ENCODE data around the gene IGFLR1.

DNA sequence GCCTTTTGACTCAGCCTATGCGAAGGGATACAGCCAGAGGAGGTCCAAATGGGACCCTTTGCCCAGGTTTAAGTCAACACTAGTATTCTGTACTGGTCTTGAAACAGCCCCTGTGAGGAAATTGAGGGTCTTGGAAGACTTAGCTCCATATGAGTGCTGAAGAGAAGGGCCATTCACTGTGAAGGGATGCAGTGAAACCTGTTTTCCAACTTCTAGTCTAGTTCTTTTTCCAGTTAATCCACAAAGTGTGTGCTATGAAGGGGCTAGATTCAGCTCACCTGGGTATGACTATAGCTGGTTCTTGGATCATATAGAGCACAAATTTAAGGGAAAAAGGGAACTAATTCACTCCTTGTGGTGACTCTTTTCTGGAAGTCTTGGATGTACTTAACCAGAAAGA, 33.9 kb downstream of the IGFLR1 start:
- TF ChIP-seq ATF3 (IDR thresholded peaks at IDR 0.05), result no peak
- no peak for TF ChIP-seq GABPA (IDR thresholded peaks at IDR 0.05 in 1 of 2, conservative IDR thresholded peaks at IDR 0.05 in 1 of 2)
- TF ChIP-seq, protein P1, sequence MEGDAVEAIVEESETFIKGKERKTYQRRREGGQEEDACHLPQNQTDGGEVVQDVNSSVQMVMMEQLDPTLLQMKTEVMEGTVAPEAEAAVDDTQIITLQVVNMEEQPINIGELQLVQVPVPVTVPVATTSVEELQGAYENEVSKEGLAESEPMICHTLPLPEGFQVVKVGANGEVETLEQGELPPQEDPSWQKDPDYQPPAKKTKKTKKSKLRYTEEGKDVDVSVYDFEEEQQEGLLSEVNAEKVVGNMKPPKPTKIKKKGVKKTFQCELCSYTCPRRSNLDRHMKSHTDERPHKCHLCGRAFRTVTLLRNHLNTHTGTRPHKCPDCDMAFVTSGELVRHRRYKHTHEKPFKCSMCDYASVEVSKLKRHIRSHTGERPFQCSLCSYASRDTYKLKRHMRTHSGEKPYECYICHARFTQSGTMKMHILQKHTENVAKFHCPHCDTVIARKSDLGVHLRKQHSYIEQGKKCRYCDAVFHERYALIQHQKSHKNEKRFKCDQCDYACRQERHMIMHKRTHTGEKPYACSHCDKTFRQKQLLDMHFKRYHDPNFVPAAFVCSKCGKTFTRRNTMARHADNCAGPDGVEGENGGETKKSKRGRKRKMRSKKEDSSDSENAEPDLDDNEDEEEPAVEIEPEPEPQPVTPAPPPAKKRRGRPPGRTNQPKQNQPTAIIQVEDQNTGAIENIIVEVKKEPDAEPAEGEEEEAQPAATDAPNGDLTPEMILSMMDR (IDR thresholded peaks at IDR 0.05; ENCODE audit: low read depth, low read length, missing input control), result no peak
- no peak for TF ChIP-seq ZBTB33 (IDR thresholded peaks at IDR 0.05)
- TF ChIP-seq TAF1 (conservative IDR thresholded peaks at IDR 0.05), result no peak
- no peak for TF ChIP-seq RAD21 (IDR thresholded peaks at IDR 0.05)
- TF ChIP-seq, protein P2, sequence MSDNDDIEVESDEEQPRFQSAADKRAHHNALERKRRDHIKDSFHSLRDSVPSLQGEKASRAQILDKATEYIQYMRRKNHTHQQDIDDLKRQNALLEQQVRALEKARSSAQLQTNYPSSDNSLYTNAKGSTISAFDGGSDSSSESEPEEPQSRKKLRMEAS (IDR thresholded peaks at IDR 0.05), result no peak
- TF ChIP-seq SP1 (IDR thresholded peaks at IDR 0.05), result no peak
- TF ChIP-seq YY1 (IDR thresholded peaks at IDR 0.05), result no peak
- TF ChIP-seq JUND (IDR thresholded peaks at IDR 0.05), result no peak
- TF ChIP-seq, protein P3, sequence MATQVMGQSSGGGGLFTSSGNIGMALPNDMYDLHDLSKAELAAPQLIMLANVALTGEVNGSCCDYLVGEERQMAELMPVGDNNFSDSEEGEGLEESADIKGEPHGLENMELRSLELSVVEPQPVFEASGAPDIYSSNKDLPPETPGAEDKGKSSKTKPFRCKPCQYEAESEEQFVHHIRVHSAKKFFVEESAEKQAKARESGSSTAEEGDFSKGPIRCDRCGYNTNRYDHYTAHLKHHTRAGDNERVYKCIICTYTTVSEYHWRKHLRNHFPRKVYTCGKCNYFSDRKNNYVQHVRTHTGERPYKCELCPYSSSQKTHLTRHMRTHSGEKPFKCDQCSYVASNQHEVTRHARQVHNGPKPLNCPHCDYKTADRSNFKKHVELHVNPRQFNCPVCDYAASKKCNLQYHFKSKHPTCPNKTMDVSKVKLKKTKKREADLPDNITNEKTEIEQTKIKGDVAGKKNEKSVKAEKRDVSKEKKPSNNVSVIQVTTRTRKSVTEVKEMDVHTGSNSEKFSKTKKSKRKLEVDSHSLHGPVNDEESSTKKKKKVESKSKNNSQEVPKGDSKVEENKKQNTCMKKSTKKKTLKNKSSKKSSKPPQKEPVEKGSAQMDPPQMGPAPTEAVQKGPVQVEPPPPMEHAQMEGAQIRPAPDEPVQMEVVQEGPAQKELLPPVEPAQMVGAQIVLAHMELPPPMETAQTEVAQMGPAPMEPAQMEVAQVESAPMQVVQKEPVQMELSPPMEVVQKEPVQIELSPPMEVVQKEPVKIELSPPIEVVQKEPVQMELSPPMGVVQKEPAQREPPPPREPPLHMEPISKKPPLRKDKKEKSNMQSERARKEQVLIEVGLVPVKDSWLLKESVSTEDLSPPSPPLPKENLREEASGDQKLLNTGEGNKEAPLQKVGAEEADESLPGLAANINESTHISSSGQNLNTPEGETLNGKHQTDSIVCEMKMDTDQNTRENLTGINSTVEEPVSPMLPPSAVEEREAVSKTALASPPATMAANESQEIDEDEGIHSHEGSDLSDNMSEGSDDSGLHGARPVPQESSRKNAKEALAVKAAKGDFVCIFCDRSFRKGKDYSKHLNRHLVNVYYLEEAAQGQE (IDR thresholded peaks at IDR 0.05), result no peak
- TF ChIP-seq EGR1 (IDR thresholded peaks at IDR 0.05; ENCODE audit: low read depth in 2 of 2), result no peak

Measured in liver (tissue), 3 donors.